Osteoblast (primary cell): ENCODE results near the gene BDKRB2. TPM values are rescaled to one million over a fixed set of nuclear protein-coding genes. Genes with fewer than 3 reads are reported as not detected.

Experiments used
- DNase-seq: peaks from one replicate; pipeline ENCODE4 v3.0.0; 2011; ENCODE audit warnings: low spot score, mixed read lengths; ENCODE audit not compliant: insufficient read length; ENCODE audit errors: missing footprints
- H2AFZ ChIP-seq: 2 replicates; pipeline ENCODE4 v1.6.0; 2011; ENCODE audit warnings: mild to moderate bottlenecking, low read length
- H3K27ac ChIP-seq: 2 replicates; pipeline ENCODE4 v1.5.1; 2011; ENCODE audit warnings: mild to moderate bottlenecking, low read depth, low read length, moderate library complexity
- H3K27me3 ChIP-seq: 2 replicates; pipeline ENCODE4 v1.6.0; 2012; ENCODE audit warnings: mild to moderate bottlenecking, control low read depth, inconsistent platforms, low read length, moderate library complexity; ENCODE audit not compliant: insufficient read depth
- H3K36me3 ChIP-seq: 2 replicates; pipeline ENCODE4 v1.5.1; 2011; ENCODE audit warnings: mild to moderate bottlenecking, low read length, control low read depth, moderate library complexity; ENCODE audit not compliant: insufficient read depth
- H3K4me1 ChIP-seq: 2 replicates; pipeline ENCODE4 v1.5.1; 2011; ENCODE audit warnings: mild to moderate bottlenecking, low read length, control low read depth, moderate library complexity; ENCODE audit not compliant: insufficient read depth
- H3K4me2 ChIP-seq: 2 replicates; pipeline ENCODE4 v1.6.0; 2011; ENCODE audit warnings: mild to moderate bottlenecking, low read length; ENCODE audit not compliant: insufficient read depth
- H3K4me3 ChIP-seq: fragments of 200-600 bp; sonication (generic); 3 replicates; pipeline ENCODE4 v1.5.1; 2012; ENCODE audit warnings: mild to moderate bottlenecking, low read length, inconsistent platforms; ENCODE audit not compliant: insufficient read depth
- H3K79me2 ChIP-seq: 2 replicates; pipeline ENCODE4 v1.6.0; 2012; ENCODE audit warnings: mild to moderate bottlenecking, low read length, control low read depth, inconsistent platforms; ENCODE audit not compliant: insufficient read depth
- H3K9me3 ChIP-seq: 2 replicates; pipeline ENCODE4 v1.5.1; 2011; ENCODE audit warnings: low read depth, low read length, control low read depth
- H4K20me1 ChIP-seq: 2 replicates; pipeline ENCODE4 v1.6.0; 2012; ENCODE audit warnings: mild to moderate bottlenecking, low read length, control low read depth; ENCODE audit not compliant: insufficient read depth
- total RNA-seq: library from RNA; depleted of rRNA; stranded (reverse); fragments of >200 nt; gene quantifications from 2 replicates; pipeline ENCODE4 v1.2.3, GENCODE V29; 2012
- TF ChIP-seq, protein P1 (sequence below): IDR thresholded peaks from 2 replicates; pipeline ENCODE4 v1.5.1; 2011; ENCODE audit warnings: mild to moderate bottlenecking, low read depth, low read length, moderate library complexity; ENCODE audit errors: extremely low read depth

Gene BDKRB2
- total RNA-seq, 1 donor = 7.6 TPM

- no peak overlapping the region for H3K4me2 ChIP-seq
- TF ChIP-seq, protein P1, sequence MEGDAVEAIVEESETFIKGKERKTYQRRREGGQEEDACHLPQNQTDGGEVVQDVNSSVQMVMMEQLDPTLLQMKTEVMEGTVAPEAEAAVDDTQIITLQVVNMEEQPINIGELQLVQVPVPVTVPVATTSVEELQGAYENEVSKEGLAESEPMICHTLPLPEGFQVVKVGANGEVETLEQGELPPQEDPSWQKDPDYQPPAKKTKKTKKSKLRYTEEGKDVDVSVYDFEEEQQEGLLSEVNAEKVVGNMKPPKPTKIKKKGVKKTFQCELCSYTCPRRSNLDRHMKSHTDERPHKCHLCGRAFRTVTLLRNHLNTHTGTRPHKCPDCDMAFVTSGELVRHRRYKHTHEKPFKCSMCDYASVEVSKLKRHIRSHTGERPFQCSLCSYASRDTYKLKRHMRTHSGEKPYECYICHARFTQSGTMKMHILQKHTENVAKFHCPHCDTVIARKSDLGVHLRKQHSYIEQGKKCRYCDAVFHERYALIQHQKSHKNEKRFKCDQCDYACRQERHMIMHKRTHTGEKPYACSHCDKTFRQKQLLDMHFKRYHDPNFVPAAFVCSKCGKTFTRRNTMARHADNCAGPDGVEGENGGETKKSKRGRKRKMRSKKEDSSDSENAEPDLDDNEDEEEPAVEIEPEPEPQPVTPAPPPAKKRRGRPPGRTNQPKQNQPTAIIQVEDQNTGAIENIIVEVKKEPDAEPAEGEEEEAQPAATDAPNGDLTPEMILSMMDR = no peak
- no peak overlapping the region for H2AFZ ChIP-seq
- peak overlapping the region; percentile 47 for H3K27ac ChIP-seq
- H3K4me1 ChIP-seq = peaks cover 23% of the 10 kb centered on the region
- no peaks in the 10 kb centered on the region for H3K27me3 ChIP-seq
- H3K4me3 ChIP-seq = no peak overlapping the region
- H4K20me1 ChIP-seq = no peaks in the 10 kb centered on the region
- no peak for DNase-seq
- no peaks in the 10 kb centered on the region for H3K9me3 ChIP-seq
- peaks cover 43% of the 10 kb centered on the region for H3K36me3 ChIP-seq
- peaks cover 41% of the 10 kb centered on the region for H3K79me2 ChIP-seq
Observed at GRCh38 chr14:96261053-96261452, 56.4 kb downstream of the BDKRB2 start.

GRCh38 chr14:96261772-96262655 lies 57.4 kb downstream of the BDKRB2 start:
- Histone ChIP-seq H3K4me2 (no peak overlapping the region), H3K79me2 (peaks cover 39% of the 10 kb centered on the region), H3K36me3 (peaks cover 43% of the 10 kb centered on the region), H3K4me1 (peaks cover 16% of the 10 kb centered on the region), H3K27me3 (no peaks in the 10 kb centered on the region), H3K9me3 (no peaks in the 10 kb centered on the region), H2AFZ (no peak overlapping the region), H3K27ac (no peak overlapping the region), H3K4me3 (no peak overlapping the region), H4K20me1 (no peaks in the 10 kb centered on the region)
- TF ChIP-seq, protein P1 = peak; percentile 11
- DNase-seq = no peak

- no peak overlapping the region for H3K4me2 ChIP-seq
- H3K9me3 ChIP-seq = no peaks in the 10 kb centered on the region
- H3K27me3 ChIP-seq = no peaks in the 10 kb centered on the region
- no peak overlapping the region for H3K4me3 ChIP-seq
- TF ChIP-seq, protein P1 = no peak
- no peaks in the 10 kb centered on the region for H4K20me1 ChIP-seq
- peaks cover 24% of the 10 kb centered on the region for H3K79me2 ChIP-seq
- no peak overlapping the region for H3K27ac ChIP-seq
- no peak overlapping the region for H2AFZ ChIP-seq
- peaks cover 26% of the 10 kb centered on the region for H3K4me1 ChIP-seq
- H3K36me3 ChIP-seq = peaks cover 43% of the 10 kb centered on the region
- DNase-seq = no peak
Observed at GRCh38 chr14:96263347-96264199, 58.9 kb downstream of the BDKRB2 start.

DNA sequence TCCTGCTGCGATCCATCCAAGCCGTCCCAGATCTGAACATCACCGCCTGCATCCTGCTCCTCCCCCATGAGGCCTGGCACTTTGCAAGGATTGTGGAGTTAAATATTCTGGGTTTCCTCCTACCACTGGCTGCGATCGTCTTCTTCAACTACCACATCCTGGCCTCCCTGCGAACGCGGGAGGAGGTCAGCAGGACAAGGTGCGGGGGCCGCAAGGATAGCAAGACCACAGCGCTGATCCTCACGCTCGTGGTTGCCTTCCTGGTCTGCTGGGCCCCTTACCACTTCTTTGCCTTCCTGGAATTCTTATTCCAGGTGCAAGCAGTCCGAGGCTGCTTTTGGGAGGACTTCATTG lies 59.5 kb downstream of the BDKRB2 start:
- no peak overlapping the region for H2AFZ ChIP-seq
- TF ChIP-seq, protein P1 = no peak
- DNase-seq = no peak
- H3K9me3 ChIP-seq = no peaks in the 10 kb centered on the region
- no peak overlapping the region for H3K4me3 ChIP-seq
- peaks cover 31% of the 10 kb centered on the region for H3K4me1 ChIP-seq
- H3K27me3 ChIP-seq = no peaks in the 10 kb centered on the region
- peaks cover 24% of the 10 kb centered on the region for H3K79me2 ChIP-seq
- no peaks in the 10 kb centered on the region for H4K20me1 ChIP-seq
- peaks cover 42% of the 10 kb centered on the region for H3K36me3 ChIP-seq
- no peak overlapping the region for H3K27ac ChIP-seq
- no peak overlapping the region for H3K4me2 ChIP-seq
